ENCODE measurements around the gene BEAN1. TPM values are rescaled to one million over a fixed set of nuclear protein-coding genes. Genes with fewer than 3 reads are reported as not detected.

The BEAN1 gene
- total RNA-seq, 1 experiment from 2014 or later: not detected

- TF ChIP-seq STAT6 (CRISPR knock-in tag; conservative IDR thresholded peaks at IDR 0.05; ENCODE audit: low read depth) (no peak), USF2 (CRISPR knock-in tag; IDR thresholded peaks at IDR 0.05) (no peak), E2F5 (CRISPR knock-in tag; IDR thresholded peaks at IDR 0.05) (no peak), TP53 (CRISPR knock-in tag; IDR thresholded peaks at IDR 0.05) (no peak), SP1 (CRISPR knock-in tag; conservative IDR thresholded peaks at IDR 0.05) (no peak), FOXJ3 (CRISPR knock-in tag; IDR thresholded peaks at IDR 0.05; ENCODE audit: borderline replicate concordance) (no peak), ARID4B (CRISPR knock-in tag; IDR thresholded peaks at IDR 0.05; ENCODE audit: borderline replicate concordance) (no peak), ZNF317 (CRISPR knock-in tag; IDR thresholded peaks at IDR 0.05; ENCODE audit: borderline replicate concordance, low read depth) (no peak), RORB (CRISPR knock-in tag; IDR thresholded peaks at IDR 0.05) (no peak)
Measured at GRCh38 chr16:66469947-66470546, 43.0 kb downstream of the BEAN1 start (continued).

- Mint-ChIP-seq H3K27me3 (ENCODE audit: low read depth) (no peaks in the 10 kb centered on the region), H3K27ac (no peak overlapping the region), H3K4me1 (peaks cover 16% of the 10 kb centered on the region), H3K36me3 (no peaks in the 10 kb centered on the region), H3K4me3 (no peak overlapping the region), H3K9me3 (no peaks in the 10 kb centered on the region)
- DNase-seq (ENCODE audit: low spot score) (no peak), ATAC-seq (no peak)
- POLR2A ChIA-PET: interaction anchor here (1.3 kb wide), 1 partner anchor 35 kb away, joined by 4 read pairs; no protein-coding TSS in a partner anchor
- CTCF ChIA-PET: interaction anchor here (0.8 to 2.7 kb wide), 2 partner anchors 64 to 119 kb away, joined by 3 to 17 read pairs; no protein-coding TSS in a partner anchor
- TF ChIP-seq PRRX2 (CRISPR knock-in tag; IDR thresholded peaks at IDR 0.05): no peak
- no peak for TF ChIP-seq HMGXB4 (CRISPR knock-in tag; IDR thresholded peaks at IDR 0.05)
- no peak for TF ChIP-seq GABPB1 (CRISPR knock-in tag; IDR thresholded peaks at IDR 0.05)
- TF ChIP-seq NR3C1 (CRISPR knock-in tag; conservative IDR thresholded peaks at IDR 0.05; ENCODE audit: low read depth): no peak
- TF ChIP-seq NFATC4 (CRISPR knock-in tag; IDR thresholded peaks at IDR 0.05): no peak
- TF ChIP-seq TEAD1 (CRISPR knock-in tag; IDR thresholded peaks at IDR 0.05): no peak
- TF ChIP-seq ZNF532 (CRISPR knock-in tag; IDR thresholded peaks at IDR 0.05; ENCODE audit: borderline replicate concordance): no peak
- TF ChIP-seq AR (CRISPR knock-in tag; IDR thresholded peaks at IDR 0.05): no peak
- no peak for TF ChIP-seq NFYB (CRISPR knock-in tag; conservative IDR thresholded peaks at IDR 0.05; ENCODE audit: low read depth)
- no peak for TF ChIP-seq ZNF317 (CRISPR knock-in tag; IDR thresholded peaks at IDR 0.05; ENCODE audit: borderline replicate concordance, low read depth)
Measured at GRCh38 chr16:66470556-66470955, 43.5 kb downstream of the BEAN1 start.

Measured in WTC11 (cell line).